ENCODE measurements around the gene KCNJ16. TPM values are rescaled to one million over a fixed set of nuclear protein-coding genes. Genes with fewer than 3 reads are reported as not detected.

The KCNJ16 gene
- polyA plus RNA-seq, 4 donors: 0.07 to 11.0 (median 0.52) TPM

GRCh38 chr17:70106551-70106950 is 31.5 kb downstream of the KCNJ16 start:
- no peak for DNase-seq
- no peaks in the 10 kb centered on the region for H3K4me1 ChIP-seq (ENCODE audit: control insufficient read depth in 3 of 3, insufficient read depth in 2 of 3, low read depth in 1 of 3, low read length in 2 of 3)
- no peak overlapping the region for H3K27ac ChIP-seq (ENCODE audit: low read depth in 1 of 3, low read length in 2 of 3)
- H3K9me3 ChIP-seq (ENCODE audit: control insufficient read depth in 2 of 2, insufficient read depth in 1 of 2, low read depth in 1 of 2, low read length in 1 of 2): no peaks in the 10 kb centered on the region
- H3K36me3 ChIP-seq (ENCODE audit: control insufficient read depth in 3 of 3, insufficient read depth in 2 of 3, low read depth in 1 of 3, low read length in 3 of 3): no peaks in the 10 kb centered on the region
- 60 to 81% (median 73%) methylated on average over 3 of the region's 3 CpGs for WGBS, 3 donors
- no peak for FAIRE-seq
- H3K27me3 ChIP-seq (ENCODE audit: control insufficient read depth in 3 of 3, insufficient read depth in 3 of 3, low read length in 3 of 3): peaks cover 0 to 3% (median 0%) of the 10 kb centered on the region in 3 donors
- no peak overlapping the region for H3K4me3 ChIP-seq (ENCODE audit: low read depth in 1 of 3, low read length in 3 of 3)

DNA sequence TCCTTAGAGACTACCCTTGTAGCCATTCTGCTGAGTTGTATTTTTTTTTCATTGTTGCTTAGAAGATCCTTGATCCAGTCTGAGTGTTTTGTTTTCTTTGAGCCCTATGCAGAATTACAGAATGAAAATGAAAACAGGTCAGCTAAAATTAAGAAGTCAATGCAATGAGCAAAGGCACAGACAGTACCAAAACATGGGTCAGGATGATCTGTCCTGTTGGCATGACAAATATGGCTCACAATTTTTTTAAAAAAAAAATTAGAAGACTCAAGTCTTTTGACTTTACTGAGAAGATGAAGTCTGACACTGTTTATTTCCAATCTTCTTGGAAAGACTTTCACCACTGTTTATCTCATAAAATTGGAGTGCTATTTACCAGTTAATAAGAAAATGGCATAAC is 32.4 kb downstream of the KCNJ16 start:
- H3K36me3 ChIP-seq (ENCODE audit: control insufficient read depth in 3 of 3, insufficient read depth in 2 of 3, low read depth in 1 of 3, low read length in 3 of 3): no peaks in the 10 kb centered on the region
- DNase-seq (no peak), FAIRE-seq (no peak)
- H3K4me3 ChIP-seq (ENCODE audit: low read depth in 1 of 3, low read length in 3 of 3): no peak overlapping the region
- H3K27me3 ChIP-seq (ENCODE audit: control insufficient read depth in 3 of 3, insufficient read depth in 3 of 3, low read length in 3 of 3): peaks cover 0 to 3% (median 0%) of the 10 kb centered on the region in 3 donors
- H3K9me3 ChIP-seq (ENCODE audit: control insufficient read depth in 2 of 2, insufficient read depth in 1 of 2, low read depth in 1 of 2, low read length in 1 of 2): no peaks in the 10 kb centered on the region
- H3K27ac ChIP-seq (ENCODE audit: low read depth in 1 of 3, low read length in 2 of 3): no peak overlapping the region
- no peaks in the 10 kb centered on the region for H3K4me1 ChIP-seq (ENCODE audit: control insufficient read depth in 3 of 3, insufficient read depth in 2 of 3, low read depth in 1 of 3, low read length in 2 of 3)

DNA sequence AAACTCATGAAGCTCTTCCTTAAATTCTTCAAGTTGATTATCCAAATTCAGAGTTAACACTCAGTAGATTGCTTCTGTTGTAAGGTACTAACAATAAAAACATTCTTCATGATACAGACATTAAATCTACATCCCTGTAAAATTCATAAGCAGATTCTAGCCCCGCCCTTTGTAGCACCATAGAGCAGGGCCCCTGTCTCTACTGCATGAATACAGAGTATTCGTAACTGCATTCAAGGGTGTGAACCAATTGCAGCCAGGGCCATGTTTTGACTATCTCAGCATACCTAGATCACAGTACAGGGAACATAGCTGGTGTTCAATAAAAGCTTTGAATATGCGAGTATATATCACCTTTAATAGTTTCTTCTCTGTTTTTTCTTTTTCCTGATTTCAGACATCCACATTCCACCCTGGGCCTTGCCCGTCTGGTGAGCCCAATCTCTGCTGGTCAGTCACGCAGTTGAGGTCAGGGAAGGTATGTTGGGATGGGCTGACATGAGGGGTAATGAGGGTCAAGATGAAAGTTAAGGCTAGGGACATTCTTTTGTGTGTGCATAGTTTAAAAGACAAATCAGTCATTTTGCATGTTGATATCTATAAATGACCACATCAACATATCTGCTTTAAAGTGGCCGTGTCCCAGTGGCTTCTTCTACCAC is 33.0 kb downstream of the KCNJ16 start:
- peaks cover 0 to 3% (median 0%) of the 10 kb centered on the region in 3 donors for H3K27me3 ChIP-seq (ENCODE audit: control insufficient read depth in 3 of 3, insufficient read depth in 3 of 3, low read length in 3 of 3)
- WGBS, 3 donors: 90 to 96% (median 91%) methylated on average over 6 of the region's 6 CpGs
- no peak overlapping the region for H3K4me3 ChIP-seq (ENCODE audit: low read depth in 1 of 3, low read length in 3 of 3)
- no peak for FAIRE-seq
- H3K9me3 ChIP-seq (ENCODE audit: control insufficient read depth in 2 of 2, insufficient read depth in 1 of 2, low read depth in 1 of 2, low read length in 1 of 2): no peaks in the 10 kb centered on the region
- no peak overlapping the region for H3K27ac ChIP-seq (ENCODE audit: low read depth in 1 of 3, low read length in 2 of 3)
- no peak for DNase-seq
- H3K36me3 ChIP-seq (ENCODE audit: control insufficient read depth in 3 of 3, insufficient read depth in 2 of 3, low read depth in 1 of 3, low read length in 3 of 3): no peaks in the 10 kb centered on the region
- no peaks in the 10 kb centered on the region for H3K4me1 ChIP-seq (ENCODE audit: control insufficient read depth in 3 of 3, insufficient read depth in 2 of 3, low read depth in 1 of 3, low read length in 2 of 3)

DNA sequence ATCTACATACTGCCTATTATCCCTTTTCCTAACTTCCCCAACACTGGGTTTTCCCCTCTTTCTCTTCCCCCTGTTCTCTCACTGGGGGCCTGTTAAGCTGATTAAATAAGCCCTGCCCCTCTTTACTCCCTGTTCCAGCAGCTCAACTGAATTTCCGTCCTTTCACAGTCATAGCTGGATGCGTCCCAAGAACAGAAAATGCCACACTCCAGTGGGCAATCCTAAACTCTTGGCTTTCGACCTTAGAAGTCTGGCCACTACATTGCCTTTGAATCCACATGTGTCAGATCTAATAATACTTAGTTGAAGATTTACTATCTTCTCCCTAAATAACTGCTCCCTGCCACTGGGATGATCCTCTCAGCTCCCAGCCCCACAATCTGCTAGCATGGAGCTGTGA is 34.5 kb downstream of the KCNJ16 start:
- no peaks in the 10 kb centered on the region for H3K9me3 ChIP-seq (ENCODE audit: control insufficient read depth in 2 of 2, insufficient read depth in 1 of 2, low read depth in 1 of 2, low read length in 1 of 2)
- no peak overlapping the region for H3K4me3 ChIP-seq (ENCODE audit: low read depth in 1 of 3, low read length in 3 of 3)
- 68 to 77% (median 72%) methylated on average over 3 of the region's 3 CpGs for WGBS, 3 donors
- H3K4me1 ChIP-seq (ENCODE audit: control insufficient read depth in 3 of 3, insufficient read depth in 2 of 3, low read depth in 1 of 3, low read length in 2 of 3): no peaks in the 10 kb centered on the region
- H3K36me3 ChIP-seq (ENCODE audit: control insufficient read depth in 3 of 3, insufficient read depth in 2 of 3, low read depth in 1 of 3, low read length in 3 of 3): no peaks in the 10 kb centered on the region
- H3K27ac ChIP-seq (ENCODE audit: low read depth in 1 of 3, low read length in 2 of 3): peak overlapping the region in 1 of 3 donors; percentile 19
- peaks cover 0 to 3% (median 0%) of the 10 kb centered on the region in 3 donors for H3K27me3 ChIP-seq (ENCODE audit: control insufficient read depth in 3 of 3, insufficient read depth in 3 of 3, low read length in 3 of 3)
- FAIRE-seq (no peak), DNase-seq (no peak)

DNA sequence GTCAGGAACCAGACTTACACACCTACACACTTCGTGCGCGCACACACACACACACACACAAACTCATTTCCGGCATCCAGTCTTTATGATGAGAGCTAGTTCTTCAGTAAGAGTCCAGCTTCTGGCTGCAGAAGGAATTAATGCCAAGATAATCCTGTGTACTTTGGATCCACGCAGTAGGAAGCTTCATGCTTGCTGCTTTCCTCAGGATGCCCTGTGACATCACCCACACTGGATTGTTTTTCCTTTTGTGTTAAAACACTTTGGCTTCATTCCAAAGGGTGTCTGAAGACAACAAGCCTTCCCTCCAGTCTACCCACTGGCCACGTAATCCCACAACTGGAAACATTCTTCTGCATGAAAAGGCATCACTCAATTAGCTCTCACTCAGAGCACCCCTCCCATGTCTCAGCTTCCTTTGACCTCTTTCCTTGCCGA is 35.4 kb downstream of the KCNJ16 start:
- Histone ChIP-seq H3K27ac (ENCODE audit: low read depth in 1 of 3, low read length in 2 of 3) (no peak overlapping the region), H3K36me3 (ENCODE audit: control insufficient read depth in 3 of 3, insufficient read depth in 2 of 3, low read depth in 1 of 3, low read length in 3 of 3) (no peaks in the 10 kb centered on the region), H3K27me3 (ENCODE audit: control insufficient read depth in 3 of 3, insufficient read depth in 3 of 3, low read length in 3 of 3) (no peaks in the 10 kb centered on the region), H3K9me3 (ENCODE audit: control insufficient read depth in 2 of 2, insufficient read depth in 1 of 2, low read depth in 1 of 2, low read length in 1 of 2) (no peaks in the 10 kb centered on the region), H3K4me3 (ENCODE audit: low read depth in 1 of 3, low read length in 3 of 3) (no peak overlapping the region), H3K4me1 (ENCODE audit: control insufficient read depth in 3 of 3, insufficient read depth in 2 of 3, low read depth in 1 of 3, low read length in 2 of 3) (no peaks in the 10 kb centered on the region)
- WGBS, 3 donors: 14 to 54% (median 34%) methylated on average over 7 of the region's 7 CpGs
- no peak for FAIRE-seq
- DNase-seq: peak; percentile 28 to 83

DNA sequence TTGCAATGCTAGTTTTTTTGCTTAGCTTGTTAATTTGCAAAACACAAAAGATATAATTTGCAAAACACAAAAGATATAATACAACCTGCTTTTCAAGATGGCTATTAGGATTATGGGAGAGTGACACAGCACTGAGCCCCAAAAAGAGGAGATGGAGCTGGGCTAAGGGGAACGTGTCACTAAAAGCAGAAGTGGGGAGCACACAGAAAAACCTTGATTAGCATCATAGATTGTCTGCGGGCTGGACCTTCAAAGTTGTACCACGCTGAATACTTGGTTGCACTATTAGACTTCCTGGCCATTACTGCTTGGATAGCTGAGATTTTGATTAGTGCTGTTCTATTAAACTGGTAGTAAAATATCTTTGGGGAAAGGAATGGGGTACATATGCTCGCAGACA is 36.2 kb downstream of the KCNJ16 start:
- WGBS, 3 donors: 74 to 87% (median 80%) methylated on average over 4 of the region's 4 CpGs
- no peak for DNase-seq
- H3K9me3 ChIP-seq (ENCODE audit: control insufficient read depth in 2 of 2, insufficient read depth in 1 of 2, low read depth in 1 of 2, low read length in 1 of 2): no peaks in the 10 kb centered on the region
- no peak for FAIRE-seq
- H3K4me3 ChIP-seq (ENCODE audit: low read depth in 1 of 3, low read length in 3 of 3): no peak overlapping the region
- H3K27ac ChIP-seq (ENCODE audit: low read depth in 1 of 3, low read length in 2 of 3): no peak overlapping the region
- H3K27me3 ChIP-seq (ENCODE audit: control insufficient read depth in 3 of 3, insufficient read depth in 3 of 3, low read length in 3 of 3): no peaks in the 10 kb centered on the region
- H3K36me3 ChIP-seq (ENCODE audit: control insufficient read depth in 3 of 3, insufficient read depth in 2 of 3, low read depth in 1 of 3, low read length in 3 of 3): no peaks in the 10 kb centered on the region
- no peaks in the 10 kb centered on the region for H3K4me1 ChIP-seq (ENCODE audit: control insufficient read depth in 3 of 3, insufficient read depth in 2 of 3, low read depth in 1 of 3, low read length in 2 of 3)

DNA sequence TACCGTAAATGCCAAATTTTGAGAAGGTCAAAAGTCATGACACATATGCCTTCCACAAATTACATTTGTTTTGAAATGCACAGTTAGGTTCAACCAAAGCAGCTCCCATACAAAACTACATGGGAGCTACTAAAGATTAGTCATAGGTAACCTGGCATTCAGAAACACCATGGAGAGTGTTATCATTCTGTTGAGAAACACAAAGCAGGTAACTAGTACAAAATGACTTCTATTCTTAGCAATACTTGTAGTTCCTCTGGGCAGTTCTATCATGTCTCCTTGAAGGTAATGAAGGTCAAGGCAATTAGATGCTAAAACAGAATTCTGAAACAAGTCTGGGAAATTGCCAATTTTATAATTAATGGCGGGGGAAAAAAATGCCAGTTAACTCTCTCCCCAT is 39.4 kb downstream of the KCNJ16 start:
- no peak overlapping the region for H3K4me3 ChIP-seq (ENCODE audit: low read depth in 1 of 3, low read length in 3 of 3)
- no peaks in the 10 kb centered on the region for H3K27me3 ChIP-seq (ENCODE audit: control insufficient read depth in 3 of 3, insufficient read depth in 3 of 3, low read length in 3 of 3)

GRCh38 chr17:70115126-70115525 is 40.1 kb downstream of the KCNJ16 start:
- Histone ChIP-seq H3K27ac (ENCODE audit: low read depth in 1 of 3, low read length in 2 of 3) (no peak overlapping the region), H3K9me3 (ENCODE audit: control insufficient read depth in 2 of 2, insufficient read depth in 1 of 2, low read depth in 1 of 2, low read length in 1 of 2) (peaks cover 0 to 2% of the 10 kb centered on the region in 2 donors), H3K36me3 (ENCODE audit: control insufficient read depth in 3 of 3, insufficient read depth in 2 of 3, low read depth in 1 of 3, low read length in 3 of 3) (no peaks in the 10 kb centered on the region), H3K27me3 (ENCODE audit: control insufficient read depth in 3 of 3, insufficient read depth in 3 of 3, low read length in 3 of 3) (no peaks in the 10 kb centered on the region), H3K4me3 (ENCODE audit: low read depth in 1 of 3, low read length in 3 of 3) (no peak overlapping the region), H3K4me1 (ENCODE audit: control insufficient read depth in 3 of 3, insufficient read depth in 2 of 3, low read depth in 1 of 3, low read length in 2 of 3) (no peaks in the 10 kb centered on the region)
- FAIRE-seq (no peak), DNase-seq (no peak)

More for the DNA sequence above, 39.4 kb downstream of the KCNJ16 start:
- H3K4me1 ChIP-seq (ENCODE audit: control insufficient read depth in 3 of 3, insufficient read depth in 2 of 3, low read depth in 1 of 3, low read length in 2 of 3): no peaks in the 10 kb centered on the region
- DNase-seq (no peak), FAIRE-seq (no peak)
- H3K27ac ChIP-seq (ENCODE audit: low read depth in 1 of 3, low read length in 2 of 3): no peak overlapping the region
- no peaks in the 10 kb centered on the region for H3K36me3 ChIP-seq (ENCODE audit: control insufficient read depth in 3 of 3, insufficient read depth in 2 of 3, low read depth in 1 of 3, low read length in 3 of 3)
- WGBS, 3 donors: 83 to 97% (median 89%) methylated on average over 2 of the region's 2 CpGs
- no peaks in the 10 kb centered on the region for H3K9me3 ChIP-seq (ENCODE audit: control insufficient read depth in 2 of 2, insufficient read depth in 1 of 2, low read depth in 1 of 2, low read length in 1 of 2)

DNA sequence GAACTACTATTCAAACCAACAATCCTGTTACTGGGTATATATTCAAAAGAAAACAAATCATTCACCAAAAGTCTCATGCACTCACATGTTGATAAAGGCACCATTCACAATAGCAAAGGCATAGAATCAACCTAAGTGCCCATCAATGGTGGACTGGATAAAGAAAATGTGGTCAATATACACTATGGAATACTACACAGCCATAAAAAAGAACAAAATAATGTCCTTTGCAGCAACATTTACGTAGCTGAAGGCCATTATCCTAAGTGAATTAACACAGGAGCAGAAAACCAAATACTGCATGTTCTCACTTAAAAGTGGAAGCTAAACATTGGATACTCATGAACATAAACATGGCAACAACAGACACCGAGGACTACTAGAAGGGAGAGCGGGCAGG is 41.9 kb downstream of the KCNJ16 start:
- Histone ChIP-seq H3K4me1 (ENCODE audit: control insufficient read depth in 3 of 3, insufficient read depth in 2 of 3, low read depth in 1 of 3, low read length in 2 of 3) (no peaks in the 10 kb centered on the region), H3K36me3 (ENCODE audit: control insufficient read depth in 3 of 3, insufficient read depth in 2 of 3, low read depth in 1 of 3, low read length in 3 of 3) (no peaks in the 10 kb centered on the region), H3K4me3 (ENCODE audit: low read depth in 1 of 3, low read length in 3 of 3) (no peak overlapping the region), H3K27me3 (ENCODE audit: control insufficient read depth in 3 of 3, insufficient read depth in 3 of 3, low read length in 3 of 3) (no peaks in the 10 kb centered on the region), H3K27ac (ENCODE audit: low read depth in 1 of 3, low read length in 2 of 3) (no peak overlapping the region), H3K9me3 (ENCODE audit: control insufficient read depth in 2 of 2, insufficient read depth in 1 of 2, low read depth in 1 of 2, low read length in 1 of 2) (peaks cover 0 to 2% of the 10 kb centered on the region in 2 donors)
- WGBS, 3 donors: 91 to 95% (median 91%) methylated on average over 3 of the region's 3 CpGs
- FAIRE-seq (no peak), DNase-seq (no peak)
